ENCODE results near the gene SSUH2.

The SSUH2 gene

DNA sequence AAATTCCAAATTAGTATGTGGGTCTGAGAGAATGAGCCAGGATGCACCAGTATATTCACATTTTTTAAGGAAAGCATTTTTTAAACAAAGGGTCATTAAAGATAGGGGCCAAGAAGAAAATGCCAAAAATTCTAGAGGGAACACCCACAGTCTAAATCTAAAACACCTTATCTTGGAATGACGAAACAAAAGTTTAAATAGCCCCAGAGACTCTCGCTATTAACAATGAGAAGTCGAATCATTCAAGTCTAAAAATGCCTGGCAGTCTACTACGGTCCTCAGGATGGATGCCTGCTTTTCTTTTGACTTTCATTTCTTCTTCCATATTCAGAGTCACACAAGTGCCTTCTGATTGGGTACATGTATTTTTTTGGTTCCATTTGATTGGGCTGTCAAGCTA, 66.3 kb downstream of the SSUH2 start:
- DNase-seq: no peak

DNA sequence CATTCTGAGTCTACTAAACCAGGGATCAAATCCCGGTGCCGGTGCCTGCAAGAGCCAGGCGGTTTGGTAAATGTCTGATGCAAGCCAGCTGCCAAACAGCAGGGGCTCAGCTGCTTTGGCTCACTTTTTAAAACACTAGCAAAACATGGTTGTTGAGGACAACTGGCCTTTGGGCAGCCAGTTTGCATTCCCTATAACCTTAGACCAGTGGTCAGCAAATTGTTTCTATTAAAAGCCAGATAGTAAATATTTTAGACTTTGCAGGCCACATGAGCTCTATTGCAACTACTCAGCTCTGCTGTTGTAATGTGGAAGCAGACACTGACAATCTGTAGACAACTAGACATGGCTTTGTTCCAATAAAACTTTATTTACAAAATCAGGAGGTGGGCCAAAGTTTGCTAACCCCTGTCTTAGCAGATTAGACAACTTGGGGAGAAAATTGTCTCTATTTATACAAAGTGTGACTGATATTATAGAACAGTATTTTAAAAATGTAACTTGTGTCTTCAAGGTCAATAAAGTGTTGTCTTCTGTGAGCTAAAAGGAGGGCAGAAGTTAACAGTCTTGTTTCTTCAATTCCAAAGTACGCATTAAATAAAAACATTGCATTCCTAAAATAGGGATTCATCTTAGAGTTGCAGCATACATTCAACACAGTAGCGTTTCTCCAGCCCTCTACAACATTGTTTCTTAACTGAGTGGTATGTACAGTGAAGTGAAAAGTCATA, 67.6 kb downstream of the SSUH2 start:
- DNase-seq: no peak

DNA sequence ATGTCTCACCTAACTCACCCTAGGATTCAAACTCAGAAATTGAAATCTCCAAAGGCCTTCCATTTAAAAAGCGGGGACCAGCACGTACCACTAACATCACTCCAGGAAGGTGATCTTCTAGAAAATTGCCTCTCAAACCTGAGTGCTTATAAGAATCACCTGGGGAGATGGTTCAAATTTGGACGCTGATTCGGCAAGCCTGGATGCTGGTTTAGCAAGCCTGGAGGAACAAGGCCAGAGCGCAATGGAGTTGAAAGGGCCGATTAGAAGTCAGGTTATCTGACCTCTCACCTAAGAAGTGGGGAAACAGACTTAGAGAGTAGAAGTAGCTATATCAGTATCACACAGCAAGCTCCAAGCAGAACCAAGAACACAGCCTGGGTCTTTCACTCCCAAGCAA, 68.2 kb downstream of the SSUH2 start:
- DNase-seq: no peak

DNA sequence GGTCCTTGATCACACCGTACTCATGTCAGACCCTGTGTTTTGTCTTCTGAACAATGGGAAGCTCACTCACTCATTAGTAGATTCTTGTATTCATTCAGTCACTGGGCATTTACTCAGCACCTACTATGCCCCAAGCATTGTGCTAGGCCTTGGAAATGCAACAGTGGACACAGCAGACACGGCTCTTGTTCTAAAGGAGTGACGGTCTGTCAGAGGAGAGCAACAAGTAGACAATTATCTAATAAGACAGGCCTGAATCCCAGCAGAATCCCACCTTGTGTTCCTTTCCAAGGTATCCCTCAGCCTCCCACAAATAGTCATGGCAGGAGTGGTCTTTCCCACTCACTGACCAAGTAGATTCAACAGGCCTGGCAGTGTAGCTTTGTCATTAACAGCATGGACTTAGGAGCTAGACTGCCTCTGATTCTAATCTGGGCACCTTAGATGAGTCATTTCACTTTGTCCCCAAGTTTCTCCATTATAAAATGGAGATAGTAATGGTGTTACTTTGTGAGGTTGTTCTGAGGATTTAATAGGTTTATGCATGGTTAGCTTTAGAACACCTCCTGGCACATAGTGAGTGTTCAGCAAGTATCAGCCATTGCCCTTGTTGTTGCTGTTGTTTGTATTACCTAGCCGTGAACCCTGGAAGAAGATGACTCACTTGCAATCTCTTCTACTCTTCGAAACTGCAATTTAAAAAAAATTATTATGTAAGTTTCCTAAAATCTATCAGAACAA, 69.1 kb downstream of the SSUH2 start:
- DNase-seq: no peak

DNA sequence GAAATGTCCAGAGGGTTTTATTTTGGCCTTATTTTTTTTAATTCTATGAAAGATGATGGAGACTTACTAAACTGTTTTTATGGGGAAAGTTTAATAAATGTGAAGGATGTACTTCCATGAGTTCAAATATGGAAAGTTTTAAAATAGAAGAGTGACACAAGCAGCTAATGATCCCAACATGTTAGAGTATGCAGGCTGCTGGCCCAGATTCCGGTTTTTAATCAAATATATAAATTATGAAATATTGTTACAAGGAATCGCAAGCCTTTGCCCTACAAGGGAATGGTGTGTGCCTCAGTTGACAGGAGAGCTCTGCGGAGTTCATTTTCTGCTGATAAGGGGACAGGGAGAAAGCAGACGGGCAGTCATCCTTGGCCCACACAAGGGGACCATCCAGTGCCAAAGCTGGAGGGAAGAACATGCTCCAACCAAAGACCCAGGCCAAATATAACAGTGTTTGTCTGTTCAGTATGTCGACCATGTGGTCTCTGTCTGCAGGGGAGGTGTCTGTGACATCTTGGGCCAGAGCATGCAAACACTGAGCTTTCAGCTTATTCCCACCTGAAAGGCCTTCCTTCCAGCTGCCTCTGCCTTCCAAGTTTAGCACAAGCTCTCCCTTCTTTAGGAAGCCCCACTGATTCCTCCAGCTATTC, 69.8 kb downstream of the SSUH2 start:
- DNase-seq: no peak

DNA sequence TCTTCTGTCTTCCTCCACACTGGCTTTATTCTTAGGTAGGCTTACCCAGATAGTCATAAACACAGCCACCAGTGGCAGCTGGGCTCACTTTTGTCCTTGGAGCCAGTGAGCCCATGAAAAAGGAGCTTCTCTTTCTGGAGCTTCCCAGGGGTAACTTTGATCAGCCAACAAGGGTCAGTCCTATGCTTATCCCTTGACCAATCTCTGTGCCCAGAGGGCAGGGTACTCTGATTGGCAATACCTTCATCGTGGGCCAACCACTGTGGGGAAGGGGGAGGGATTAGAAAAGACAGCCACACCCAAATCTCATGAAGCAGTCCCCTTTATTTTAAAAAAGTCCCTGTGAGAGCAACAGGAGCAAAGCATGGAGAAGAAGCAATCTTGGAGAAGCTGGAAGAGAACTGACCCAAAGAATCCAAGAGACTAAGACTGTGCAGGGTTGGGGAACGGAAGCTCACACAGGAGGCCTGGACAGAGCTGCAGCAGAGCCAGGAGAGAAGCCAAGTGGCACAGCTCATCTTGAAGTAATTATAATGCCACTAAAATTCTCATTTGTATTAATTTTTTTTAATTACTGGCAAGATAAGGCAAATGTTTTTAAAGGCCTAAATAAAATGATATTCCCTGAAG, 70.4 kb downstream of the SSUH2 start:
- DNase-seq: no peak

DNA sequence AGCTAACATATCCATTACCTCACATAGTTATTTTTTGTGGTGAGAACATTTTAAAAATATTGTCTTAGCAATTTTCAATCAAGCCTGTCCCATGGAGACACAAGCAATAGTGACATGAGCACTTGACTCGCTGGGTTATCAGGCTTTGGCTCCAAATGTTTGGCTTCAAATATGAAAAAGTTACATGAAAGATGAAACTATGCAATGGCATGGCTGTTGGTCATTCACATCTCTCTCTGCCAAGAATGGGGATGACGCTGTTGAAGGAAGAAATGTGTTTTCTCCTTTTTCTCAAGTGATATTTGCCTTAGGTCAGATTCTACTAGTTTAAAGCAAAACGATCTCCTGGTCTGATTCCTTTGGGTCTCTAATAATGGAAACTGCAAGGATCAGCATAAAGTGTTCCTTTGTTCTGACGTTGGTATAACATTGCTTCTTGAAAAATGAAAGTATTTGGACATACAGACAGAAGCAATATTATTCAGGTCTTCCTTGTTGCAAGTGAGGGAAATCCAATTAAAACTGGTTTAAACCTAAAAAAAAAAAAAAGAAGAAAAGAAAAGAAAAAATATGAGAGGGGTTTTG, 71.2 kb downstream of the SSUH2 start:
- no peak for DNase-seq

DNA sequence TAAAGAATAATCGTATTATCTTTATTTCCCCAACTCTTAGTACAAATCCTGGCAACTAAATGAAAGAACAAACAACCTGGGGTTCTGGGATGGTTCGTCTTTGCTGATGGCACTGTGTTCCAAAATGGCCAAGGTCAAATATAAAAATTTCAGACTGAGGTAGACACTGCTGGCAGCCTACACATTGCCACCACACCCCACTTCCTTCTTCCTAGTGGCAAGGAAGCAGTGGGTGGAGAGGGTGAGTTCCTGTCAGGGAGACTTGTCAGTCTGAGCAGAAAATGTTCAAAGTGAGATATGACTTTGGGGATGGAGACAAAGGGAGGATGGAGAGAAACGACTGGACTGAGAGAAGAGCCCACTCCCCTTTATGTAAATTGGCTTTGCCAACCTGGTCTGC, 73.3 kb downstream of the SSUH2 start:
- no peak for DNase-seq
